ENCODE results near the gene RAMP2. TPM values are rescaled to one million over a fixed set of nuclear protein-coding genes. Genes with fewer than 3 reads are reported as not detected.

The RAMP2 gene
- polyA plus RNA-seq, 1 donor = 45.9 TPM

GRCh38 chr17:42804918-42805367, 43.9 kb downstream of the RAMP2 start:
- Histone ChIP-seq H3K27me3 (ENCODE audit: control insufficient read depth, insufficient read depth, low read length) (no peaks in the 10 kb centered on the region), H3K4me1 (ENCODE audit: control insufficient read depth, insufficient read depth, low read length) (peaks cover 37% of the 10 kb centered on the region), H3K4me3 (ENCODE audit: low read length) (no peak overlapping the region), H3K27ac (ENCODE audit: low read length) (peak overlapping the region; percentile 54), H3K36me3 (ENCODE audit: control insufficient read depth, insufficient read depth, low read length) (peaks cover 3% of the 10 kb centered on the region), H3K9me3 (ENCODE audit: control insufficient read depth, low read depth, low read length) (no peaks in the 10 kb centered on the region)
- DNase-seq = peak; percentile 69 to 90
- no CpG with 5 or more reads among the region's 1 CpG for WGBS (ENCODE audit: insufficient coverage, low lambda C conversion rate)

- H3K4me1 ChIP-seq (ENCODE audit: control insufficient read depth, insufficient read depth, low read length) = peaks cover 37% of the 10 kb centered on the region
- peaks cover 12% of the 10 kb centered on the region for H3K36me3 ChIP-seq (ENCODE audit: control insufficient read depth, insufficient read depth, low read length)
- no CpG with 5 or more reads among the region's 1 CpG for WGBS (ENCODE audit: insufficient coverage, low lambda C conversion rate)
- peak overlapping the region; percentile 81 for H3K27ac ChIP-seq (ENCODE audit: low read length)
- DNase-seq = peak; percentile 79 to 94
- H3K9me3 ChIP-seq (ENCODE audit: control insufficient read depth, low read depth, low read length) = no peaks in the 10 kb centered on the region
- H3K27me3 ChIP-seq (ENCODE audit: control insufficient read depth, insufficient read depth, low read length) = no peaks in the 10 kb centered on the region
- no peak overlapping the region for H3K4me3 ChIP-seq (ENCODE audit: low read length)
These were observed 45.2 kb downstream of the RAMP2 start for GRCh38 chr17:42806249-42806648.

- Histone ChIP-seq H3K4me3 (ENCODE audit: low read length) (no peak overlapping the region), H3K4me1 (ENCODE audit: control insufficient read depth, insufficient read depth, low read length) (peaks cover 21% of the 10 kb centered on the region), H3K9me3 (ENCODE audit: control insufficient read depth, low read depth, low read length) (no peaks in the 10 kb centered on the region), H3K36me3 (ENCODE audit: control insufficient read depth, insufficient read depth, low read length) (peaks cover 27% of the 10 kb centered on the region), H3K27ac (ENCODE audit: low read length) (no peak overlapping the region), H3K27me3 (ENCODE audit: control insufficient read depth, insufficient read depth, low read length) (no peaks in the 10 kb centered on the region)
- no peak for DNase-seq
- WGBS (ENCODE audit: insufficient coverage, low lambda C conversion rate) = 67% methylated on average over 1 of the region's 3 CpGs
These were observed 48.2 kb downstream of the RAMP2 start for GRCh38 chr17:42809250-42809649.

Other genes starting within 250 kb of the RAMP2 start
- 32.9 TPM for gene NAGLU, start 225.0 kb upstream of the RAMP2 start, polyA plus RNA-seq
- 2.1 TPM for gene HSD17B1, start 208.3 kb upstream of the RAMP2 start, polyA plus RNA-seq
- 65.6 TPM for gene COASY, start 199.1 kb upstream of the RAMP2 start, polyA plus RNA-seq
- 52.0 TPM for gene MLX, start 194.1 kb upstream of the RAMP2 start, polyA plus RNA-seq
- gene PSMC3IP, start 183.5 kb upstream of the RAMP2 start, polyA plus RNA-seq = 8.6 TPM
- 36.8 TPM for gene RETREG3, start 151.9 kb upstream of the RAMP2 start, polyA plus RNA-seq
- 40.0 TPM for gene TUBG1, start 151.5 kb upstream of the RAMP2 start, polyA plus RNA-seq
- 16.2 TPM for gene TUBG2, start 101.9 kb upstream of the RAMP2 start, polyA plus RNA-seq
- 9.2 TPM for gene PLEKHH3, start 84.2 kb upstream of the RAMP2 start, polyA plus RNA-seq
- gene CCR10, start 79.4 kb upstream of the RAMP2 start, polyA plus RNA-seq = 1.2 TPM
- 7.5 TPM for gene CNTNAP1, start 78.7 kb upstream of the RAMP2 start, polyA plus RNA-seq
- 37.6 TPM for gene EZH1, start 16.2 kb upstream of the RAMP2 start, polyA plus RNA-seq
- gene VPS25, start 12.2 kb downstream of the RAMP2 start, polyA plus RNA-seq = 78.1 TPM
- 16.9 TPM for gene WNK4, start 19.4 kb downstream of the RAMP2 start, polyA plus RNA-seq
- 107 TPM for gene COA3, start 37.5 kb downstream of the RAMP2 start, polyA plus RNA-seq
- 3.0 TPM for gene CNTD1, start 37.6 kb downstream of the RAMP2 start, polyA plus RNA-seq
- 77.9 TPM for gene BECN1, start 63.1 kb downstream of the RAMP2 start, polyA plus RNA-seq
- gene PSME3, start 72.2 kb downstream of the RAMP2 start, polyA plus RNA-seq = 71.4 TPM
- gene AOC2, start 83.4 kb downstream of the RAMP2 start, polyA plus RNA-seq = 1.2 TPM
- gene AOC3, start 90.0 kb downstream of the RAMP2 start, polyA plus RNA-seq = 14.8 TPM
- 1.5 TPM for gene G6PC1, start 139.6 kb downstream of the RAMP2 start, polyA plus RNA-seq
- 59.4 TPM for gene AARSD1, start 203.2 kb downstream of the RAMP2 start, polyA plus RNA-seq
- 3.4 TPM for gene PTGES3L, start 218.9 kb downstream of the RAMP2 start, polyA plus RNA-seq
- 14.2 TPM for gene RUNDC1, start 219.3 kb downstream of the RAMP2 start, polyA plus RNA-seq
- 2,151 TPM for gene RPL27, start 237.2 kb downstream of the RAMP2 start, polyA plus RNA-seq
- 45.7 TPM for gene IFI35, start 245.6 kb downstream of the RAMP2 start, polyA plus RNA-seq